Mucosa of rectum (tissue), 2 donors: ENCODE measurements around the gene TCF3.

Experiments
- H3K27ac ChIP-seq, 2 donors: one replicate each; pipeline ENCODE4 v1.7.0; 2013; ENCODE audit warnings: inconsistent platforms in 2 of 2, low read depth in 2 of 2, low read length in 2 of 2
- H3K27me3 ChIP-seq, 2 donors: one replicate each; pipeline ENCODE4 v1.7.0; 2013; ENCODE audit warnings: low read length in 2 of 2; ENCODE audit not compliant: control insufficient read depth in 2 of 2, insufficient read depth in 2 of 2
- H3K36me3 ChIP-seq, 2 donors: one replicate each; pipeline ENCODE4 v1.7.0; 2013; ENCODE audit warnings: low read length in 2 of 2; ENCODE audit not compliant: control insufficient read depth in 2 of 2, insufficient read depth in 2 of 2
- H3K4me1 ChIP-seq, 2 donors: one replicate each; pipeline ENCODE4 v1.7.0; 2013; ENCODE audit warnings: low read length in 2 of 2, mild to moderate bottlenecking in 1 of 2; ENCODE audit not compliant: control insufficient read depth in 2 of 2, insufficient read depth in 2 of 2
- H3K4me3 ChIP-seq, 2 donors: one replicate each; pipeline ENCODE4 v1.7.0; 2013; ENCODE audit warnings: low read length in 2 of 2
- H3K9ac ChIP-seq, 2 donors: one replicate each; pipeline ENCODE4 v1.7.0; 2013; ENCODE audit warnings: low read length in 2 of 2, low read depth in 1 of 2, mild to moderate bottlenecking in 1 of 2
- H3K9me3 ChIP-seq, 2 donors: one replicate each; pipeline ENCODE4 v1.7.0; 2013; ENCODE audit warnings: low read length in 2 of 2; ENCODE audit not compliant: control insufficient read depth in 2 of 2
- donor health status: healthy.
- donor health status: Normal muscosa, but diverticular disease.

TCF3 gene

DNA sequence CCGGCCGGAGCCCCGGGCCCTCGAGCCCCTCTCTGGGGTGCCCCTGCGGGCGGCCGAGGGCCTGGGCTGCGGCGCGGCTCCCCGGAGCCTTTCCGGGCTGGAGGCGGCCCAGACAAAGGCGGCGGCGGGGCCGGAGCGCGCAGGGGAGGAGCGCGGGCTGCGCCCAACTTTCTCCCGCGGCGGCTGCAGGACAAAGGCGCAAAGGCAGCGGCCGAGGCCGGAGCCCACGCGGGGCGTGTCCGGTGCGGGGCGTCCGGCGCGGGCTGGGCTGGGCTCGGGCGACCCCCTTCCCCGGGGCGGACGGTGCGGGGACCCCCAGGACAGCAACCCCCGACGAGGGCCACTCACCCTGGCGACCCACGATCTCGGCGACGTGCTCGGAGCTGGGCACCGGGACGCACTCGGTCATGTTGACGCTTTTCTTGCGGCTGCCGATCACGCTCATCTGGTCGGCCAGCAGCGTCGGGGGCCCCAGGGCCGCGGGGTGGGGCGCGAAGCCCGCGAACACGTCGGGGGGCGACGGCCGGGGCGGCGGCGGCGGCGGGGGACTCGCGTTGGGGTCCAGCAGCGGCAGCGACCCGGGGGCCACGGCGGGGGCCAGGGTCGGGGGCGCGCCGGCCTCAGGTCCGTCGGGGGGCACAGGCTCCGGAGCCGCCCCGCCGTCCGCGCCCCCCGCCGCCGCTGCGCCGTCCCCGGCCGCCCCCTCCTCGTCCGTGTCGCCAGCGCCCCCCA is 85.1 kb downstream of the TCF3 start:
- Histone ChIP-seq H3K9ac (peak overlapping the region in 1 of 2 donors; percentile 77), H3K9me3 (no peaks in the 10 kb centered on the region), H3K4me3 (peak overlapping the region; percentile 61 to 73), H3K27ac (peak overlapping the region; percentile 77 to 83), H3K36me3 (no peaks in the 10 kb centered on the region), H3K4me1 (peaks cover 0 to 3% of the 10 kb centered on the region in 2 donors), H3K27me3 (peaks cover 4 to 10% of the 10 kb centered on the region in 2 donors)

DNA sequence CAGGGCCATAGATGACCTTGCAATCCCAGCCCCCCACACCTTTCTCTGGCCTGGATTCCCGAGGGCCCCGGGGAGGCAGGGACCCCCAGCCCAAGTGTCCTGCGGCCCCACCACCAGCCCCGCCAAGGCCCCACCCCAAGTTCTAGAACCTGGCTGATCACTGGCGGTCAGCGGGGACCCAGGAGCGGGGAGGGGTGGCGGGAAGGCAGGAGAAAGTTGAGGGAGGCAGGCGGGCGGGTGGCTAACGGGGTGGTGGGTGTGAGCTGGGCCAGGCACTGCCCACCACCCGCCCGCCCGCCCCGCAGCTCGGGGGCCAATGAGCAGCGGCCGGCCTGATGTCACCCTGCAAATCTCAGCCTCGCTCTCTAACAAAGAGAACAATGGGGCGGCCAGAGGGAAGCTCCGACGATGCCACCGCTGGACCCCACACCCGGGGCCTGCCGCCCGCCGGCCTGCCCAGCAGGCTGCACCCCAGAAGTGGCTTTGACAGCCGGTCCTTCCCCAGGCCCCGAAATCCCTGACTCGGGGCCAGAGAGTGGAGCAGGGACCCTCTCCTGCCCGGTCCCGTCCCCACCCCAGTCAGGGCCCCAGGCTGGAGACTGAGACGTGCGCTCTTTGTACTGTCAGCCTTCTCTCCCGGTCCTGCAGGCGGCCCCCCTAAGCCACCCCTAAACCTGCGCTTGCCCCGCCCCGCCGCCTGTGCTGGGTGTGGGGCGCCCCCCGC is 85.9 kb downstream of the TCF3 start:
- Histone ChIP-seq H3K9ac (peak overlapping the region; percentile 8 to 77), H3K4me3 (peak overlapping the region; percentile 61 to 73), H3K9me3 (no peaks in the 10 kb centered on the region), H3K36me3 (no peaks in the 10 kb centered on the region), H3K27me3 (peaks cover 4 to 10% of the 10 kb centered on the region in 2 donors), H3K4me1 (peaks cover 0 to 3% of the 10 kb centered on the region in 2 donors), H3K27ac (peak overlapping the region; percentile 77 to 83)

DNA sequence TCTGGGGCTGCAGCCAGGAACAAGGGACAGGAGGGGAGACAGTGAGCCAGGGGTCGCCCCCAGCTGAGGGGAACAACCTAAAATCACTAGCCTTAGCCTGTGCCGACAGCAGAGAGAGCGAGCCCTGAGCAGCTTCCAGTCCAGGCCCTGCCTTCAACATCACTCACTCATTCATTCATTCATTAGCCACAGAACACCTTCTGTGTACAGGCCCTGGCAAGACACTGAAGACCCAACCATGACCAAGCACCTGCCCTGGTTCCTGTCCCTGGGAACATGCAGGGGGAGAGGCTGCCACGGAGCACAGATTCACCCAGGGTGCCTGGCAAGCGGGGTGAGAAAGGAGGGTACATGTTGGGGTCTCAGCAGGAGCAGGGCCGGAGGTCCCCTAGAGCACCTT is 89.2 kb downstream of the TCF3 start:
- H3K27me3 ChIP-seq = no peaks in the 10 kb centered on the region
- no peak overlapping the region for H3K9ac ChIP-seq
- peaks cover 0 to 3% of the 10 kb centered on the region in 2 donors for H3K4me1 ChIP-seq
- H3K36me3 ChIP-seq = no peaks in the 10 kb centered on the region
- no peak overlapping the region for H3K4me3 ChIP-seq
- no peaks in the 10 kb centered on the region for H3K9me3 ChIP-seq
- no peak overlapping the region for H3K27ac ChIP-seq

DNA sequence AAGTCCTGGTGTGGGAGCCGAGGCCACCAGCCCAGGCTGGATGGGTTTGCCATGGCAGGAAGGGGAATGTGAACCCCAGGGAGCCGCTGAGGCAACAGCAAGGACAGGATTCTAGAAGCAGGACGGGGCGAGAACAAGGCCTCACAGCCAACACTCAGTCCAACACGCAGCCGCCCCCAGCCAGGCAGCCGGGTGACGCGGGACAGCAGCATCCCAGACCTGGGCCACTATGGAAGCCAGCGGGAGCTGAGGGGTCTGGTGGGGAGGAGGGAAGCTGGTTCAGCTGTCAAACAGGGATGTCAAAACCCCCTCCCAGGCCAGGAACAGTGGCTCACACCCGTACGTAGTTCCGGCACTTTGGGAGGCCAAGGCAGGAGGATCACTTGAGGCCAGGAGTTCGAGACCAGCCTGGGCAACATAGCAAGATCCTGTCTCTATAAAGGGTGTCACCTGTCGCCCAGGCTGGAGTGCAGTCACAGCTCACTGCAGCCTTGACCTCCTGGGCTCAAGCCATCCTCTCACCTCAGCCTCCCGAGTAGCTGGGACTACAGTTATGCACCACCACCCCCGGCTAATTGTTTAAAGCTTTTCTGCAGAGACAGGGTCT is 91.1 kb downstream of the TCF3 start:
- H3K27ac ChIP-seq = no peak overlapping the region
- H3K36me3 ChIP-seq = no peaks in the 10 kb centered on the region
- H3K4me3 ChIP-seq = no peak overlapping the region
- no peaks in the 10 kb centered on the region for H3K27me3 ChIP-seq
- H3K9ac ChIP-seq = no peak overlapping the region
- no peaks in the 10 kb centered on the region for H3K9me3 ChIP-seq
- peaks cover 0 to 3% of the 10 kb centered on the region in 2 donors for H3K4me1 ChIP-seq

DNA sequence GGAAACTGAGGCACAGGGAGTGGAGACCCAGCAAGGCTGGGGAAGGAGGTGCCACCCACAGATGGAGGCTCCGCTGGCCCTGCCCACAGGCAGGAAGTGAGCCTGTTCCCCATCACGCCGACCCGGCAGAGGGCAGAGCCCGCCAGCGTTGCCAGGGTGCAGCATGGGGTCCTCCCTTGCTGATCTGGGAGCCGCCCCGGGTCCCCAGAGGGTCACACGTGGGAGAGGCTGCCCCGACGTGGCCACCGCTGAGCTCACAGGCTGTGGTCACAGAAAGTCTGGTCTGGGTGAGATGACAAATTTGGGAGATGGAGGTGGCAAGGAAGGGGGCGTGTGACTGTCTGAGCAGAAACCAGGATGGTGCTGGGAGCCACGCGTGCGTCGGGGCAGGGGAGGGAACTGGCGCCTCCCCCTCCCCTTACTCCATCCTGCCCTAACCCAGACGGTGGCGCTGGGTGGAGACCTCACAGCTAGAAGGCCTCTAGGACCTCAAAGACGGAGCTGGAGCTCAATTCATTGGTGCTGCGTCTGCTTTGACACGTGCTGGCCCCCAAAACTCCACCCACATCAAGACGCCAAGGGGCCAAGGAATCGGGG is 92.0 kb downstream of the TCF3 start:
- H3K9me3 ChIP-seq = no peaks in the 10 kb centered on the region
- H3K4me3 ChIP-seq = no peak overlapping the region
- no peak overlapping the region for H3K27ac ChIP-seq
- H3K27me3 ChIP-seq = no peaks in the 10 kb centered on the region
- no peaks in the 10 kb centered on the region for H3K4me1 ChIP-seq
- no peaks in the 10 kb centered on the region for H3K36me3 ChIP-seq
- no peak overlapping the region for H3K9ac ChIP-seq
